Measurements from ENCODE around the gene CAPZB. TPM values are rescaled to one million over a fixed set of nuclear protein-coding genes. Genes with fewer than 3 reads are reported as not detected.

The CAPZB gene
- total RNA-seq, 4 donors from 2014 or later, result 58.2 to 109 (median 96.7) TPM

DNA sequence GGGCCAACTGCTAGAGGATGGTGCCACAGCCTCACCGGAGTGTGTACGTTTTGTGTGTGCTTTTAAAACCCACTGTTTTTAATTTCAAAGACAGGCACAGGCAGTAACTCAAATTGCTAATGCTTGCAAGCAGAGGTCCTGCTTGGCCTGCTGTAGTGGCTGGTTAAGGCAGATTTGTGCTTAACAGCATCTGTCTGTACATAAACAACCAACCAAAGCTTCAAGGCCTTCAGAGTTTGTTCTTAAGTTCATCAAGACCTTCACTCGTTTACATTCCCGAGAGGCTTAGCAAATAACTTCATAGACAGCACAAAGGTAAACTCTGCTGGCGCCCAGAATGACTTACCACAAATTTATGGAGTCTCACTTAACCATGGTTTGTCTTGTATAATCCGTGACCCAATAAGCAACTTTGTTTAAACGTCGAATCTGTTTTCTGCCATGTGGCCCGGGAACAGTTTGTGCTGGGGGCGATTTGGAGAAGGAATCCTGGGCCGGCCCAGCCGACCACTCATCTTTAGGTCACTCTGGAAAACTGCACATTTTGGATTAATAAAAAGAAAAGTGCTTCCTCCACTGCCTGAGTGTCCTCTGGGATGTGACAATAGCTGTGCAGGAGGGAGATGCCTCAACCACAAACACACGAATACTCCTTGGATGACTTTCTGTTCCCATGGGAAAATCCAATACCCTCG, 58.1 kb downstream of the CAPZB start:
- Histone ChIP-seq H3K4me1 (peaks cover 0 to 90% (median 65%) of the 10 kb centered on the region in 4 donors), H3K27ac (peak overlapping the region in 3 of 4 donors; percentile 64 to 79 (median 70)), H3K4me3 (no peak overlapping the region), H3K36me3 (no peaks in the 10 kb centered on the region), H3K27me3 (no peaks in the 10 kb centered on the region), H3K9me3 (no peaks in the 10 kb centered on the region)
- TF ChIP-seq, protein P1, sequence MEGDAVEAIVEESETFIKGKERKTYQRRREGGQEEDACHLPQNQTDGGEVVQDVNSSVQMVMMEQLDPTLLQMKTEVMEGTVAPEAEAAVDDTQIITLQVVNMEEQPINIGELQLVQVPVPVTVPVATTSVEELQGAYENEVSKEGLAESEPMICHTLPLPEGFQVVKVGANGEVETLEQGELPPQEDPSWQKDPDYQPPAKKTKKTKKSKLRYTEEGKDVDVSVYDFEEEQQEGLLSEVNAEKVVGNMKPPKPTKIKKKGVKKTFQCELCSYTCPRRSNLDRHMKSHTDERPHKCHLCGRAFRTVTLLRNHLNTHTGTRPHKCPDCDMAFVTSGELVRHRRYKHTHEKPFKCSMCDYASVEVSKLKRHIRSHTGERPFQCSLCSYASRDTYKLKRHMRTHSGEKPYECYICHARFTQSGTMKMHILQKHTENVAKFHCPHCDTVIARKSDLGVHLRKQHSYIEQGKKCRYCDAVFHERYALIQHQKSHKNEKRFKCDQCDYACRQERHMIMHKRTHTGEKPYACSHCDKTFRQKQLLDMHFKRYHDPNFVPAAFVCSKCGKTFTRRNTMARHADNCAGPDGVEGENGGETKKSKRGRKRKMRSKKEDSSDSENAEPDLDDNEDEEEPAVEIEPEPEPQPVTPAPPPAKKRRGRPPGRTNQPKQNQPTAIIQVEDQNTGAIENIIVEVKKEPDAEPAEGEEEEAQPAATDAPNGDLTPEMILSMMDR (IDR thresholded peaks at IDR 0.05), result no peak
- TF ChIP-seq EP300 (IDR thresholded peaks at IDR 0.05) (no peak), POLR2A (IDR thresholded peaks at IDR 0.05) (no peak)
- no peak for DNase-seq (ENCODE audit: low spot score in 2 of 2)
- 65 to 67% methylated on average over 14 of the region's 14 CpGs for WGBS, 2 donors

- WGBS, 2 donors, result 52 to 53% methylated on average over 13 of the region's 13 CpGs
- Histone ChIP-seq H3K36me3 (no peaks in the 10 kb centered on the region), H3K27me3 (no peaks in the 10 kb centered on the region), H3K9me3 (no peaks in the 10 kb centered on the region), H3K4me3 (no peak overlapping the region), H3K4me1 (peaks cover 0 to 94% (median 65%) of the 10 kb centered on the region in 4 donors), H3K27ac (peak overlapping the region in 3 of 4 donors; percentile 64 to 79 (median 70))
- no peak for DNase-seq (ENCODE audit: low spot score in 2 of 2)
- TF ChIP-seq EP300 (IDR thresholded peaks at IDR 0.05), result no peak
- no peak for TF ChIP-seq POLR2A (IDR thresholded peaks at IDR 0.05)
- TF ChIP-seq, protein P1 (IDR thresholded peaks at IDR 0.05), result no peak
Observed at GRCh38 chr1:19426294-19427086, 58.8 kb downstream of the CAPZB start.

DNA sequence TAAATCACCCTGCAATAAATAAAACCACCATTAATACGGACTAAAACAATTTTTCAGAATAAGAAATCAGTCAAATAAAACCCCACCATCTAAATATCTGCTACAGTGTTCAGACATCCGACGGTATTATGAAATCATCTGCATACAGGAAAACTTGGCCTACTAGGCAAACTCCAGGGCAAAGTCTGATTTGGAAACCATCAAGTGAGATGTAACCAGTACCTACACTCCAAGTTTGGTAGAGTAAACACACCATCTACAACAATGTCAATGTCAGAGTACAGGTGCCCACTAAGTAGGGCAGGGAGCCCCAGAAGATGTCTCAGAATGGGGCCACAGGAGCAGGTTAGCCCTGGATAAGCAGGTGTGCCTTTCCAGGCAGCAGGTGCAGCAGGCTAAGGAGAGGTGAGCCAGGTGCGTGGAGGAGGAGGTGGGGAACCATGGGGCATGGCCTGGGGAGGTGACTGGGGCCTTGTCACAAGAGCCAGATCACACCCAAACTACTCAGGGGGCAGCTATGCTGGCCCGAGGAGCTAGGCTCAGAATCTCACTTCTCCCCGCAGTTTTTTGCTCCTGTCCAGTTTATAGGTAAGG, 59.6 kb downstream of the CAPZB start:
- no peak for DNase-seq (ENCODE audit: low spot score in 2 of 2)
- H3K27me3 ChIP-seq, result no peaks in the 10 kb centered on the region
- no peaks in the 10 kb centered on the region for H3K36me3 ChIP-seq
- TF ChIP-seq, protein P1 (IDR thresholded peaks at IDR 0.05), result no peak
- TF ChIP-seq EP300 (IDR thresholded peaks at IDR 0.05) (no peak), POLR2A (IDR thresholded peaks at IDR 0.05) (no peak)
- peaks cover 0 to 97% (median 64%) of the 10 kb centered on the region in 4 donors for H3K4me1 ChIP-seq
- no peak overlapping the region for H3K4me3 ChIP-seq
- 81 to 88% methylated on average over 6 of the region's 6 CpGs for WGBS, 2 donors
- H3K9me3 ChIP-seq, result no peaks in the 10 kb centered on the region
- peak overlapping the region; percentile 7 to 79 (median 67) for H3K27ac ChIP-seq

DNA sequence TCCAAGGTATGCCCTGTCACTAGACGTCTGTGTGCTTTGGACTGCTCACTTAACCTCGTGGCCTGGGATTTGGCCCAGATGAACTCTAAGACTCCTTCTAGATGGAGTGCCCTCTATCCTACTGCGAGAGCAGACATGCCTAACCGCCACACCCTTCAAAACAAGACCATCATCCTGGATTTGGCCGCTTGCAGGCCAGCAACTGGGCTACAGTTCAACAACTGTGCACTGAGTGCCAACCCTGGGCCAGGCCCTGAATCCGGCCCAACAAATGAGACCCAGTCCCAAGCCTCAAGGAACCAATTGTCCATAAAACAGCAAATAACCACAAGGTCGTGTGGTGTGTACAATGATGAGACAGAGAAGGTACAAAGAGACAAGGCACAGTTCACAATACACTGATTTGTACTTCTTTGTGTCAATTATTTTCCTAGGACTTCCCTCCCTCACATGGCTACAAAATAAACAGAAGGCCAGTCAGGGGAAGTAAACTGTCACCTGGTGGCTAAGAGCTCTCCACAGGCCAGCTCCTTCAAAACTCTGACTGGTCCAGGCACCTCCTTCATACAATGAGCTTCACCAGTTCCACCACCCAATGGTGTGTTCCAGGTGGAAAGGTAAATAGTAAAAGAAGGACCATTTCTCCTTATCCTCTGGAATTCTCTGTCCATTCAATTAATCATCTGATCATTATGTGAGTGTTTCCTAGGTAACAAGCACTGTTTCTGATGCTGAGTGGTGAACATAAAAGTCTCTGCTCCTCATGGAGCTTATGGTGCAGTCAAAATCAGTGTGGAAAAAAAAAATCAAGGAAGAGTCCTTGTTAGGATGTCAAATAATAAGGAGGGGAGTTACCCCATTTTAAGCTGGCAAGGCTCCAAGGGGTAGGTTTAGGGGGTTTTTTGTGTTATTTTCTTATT, 60.4 kb downstream of the CAPZB start:
- WGBS, 2 donors, result 58 to 63% methylated on average over 7 of the region's 7 CpGs

More for the DNA sequence above, 60.4 kb downstream of the CAPZB start:
- no peak overlapping the region for H3K4me3 ChIP-seq
- no peaks in the 10 kb centered on the region for H3K36me3 ChIP-seq
- H3K9me3 ChIP-seq, result no peaks in the 10 kb centered on the region
- TF ChIP-seq POLR2A (IDR thresholded peaks at IDR 0.05) (no peak), EP300 (IDR thresholded peaks at IDR 0.05) (no peak)
- TF ChIP-seq, protein P1 (IDR thresholded peaks at IDR 0.05), result no peak
- peaks cover 0 to 97% (median 56%) of the 10 kb centered on the region in 4 donors for H3K4me1 ChIP-seq
- no peaks in the 10 kb centered on the region for H3K27me3 ChIP-seq
- DNase-seq (ENCODE audit: low spot score in 2 of 2), result no peak
- H3K27ac ChIP-seq, result peak overlapping the region in 3 of 4 donors; percentile 15 to 70 (median 38)
